Osteoblast (primary cell): Measurements from ENCODE around the gene MNT. TPM values are rescaled to one million over a fixed set of nuclear protein-coding genes. Genes with fewer than 3 reads are reported as not detected.

Experiments
- DNase-seq: peaks from one replicate; pipeline ENCODE4 v3.0.0; 2011; ENCODE audit warnings: low spot score, mixed read lengths; ENCODE audit not compliant: insufficient read length; ENCODE audit errors: missing footprints
- H2AFZ ChIP-seq: 2 replicates; pipeline ENCODE4 v1.6.0; 2011; ENCODE audit warnings: mild to moderate bottlenecking, low read length
- H3K27ac ChIP-seq: 2 replicates; pipeline ENCODE4 v1.5.1; 2011; ENCODE audit warnings: mild to moderate bottlenecking, low read depth, low read length, moderate library complexity
- H3K27me3 ChIP-seq: 2 replicates; pipeline ENCODE4 v1.6.0; 2012; ENCODE audit warnings: mild to moderate bottlenecking, control low read depth, inconsistent platforms, low read length, moderate library complexity; ENCODE audit not compliant: insufficient read depth
- H3K36me3 ChIP-seq: 2 replicates; pipeline ENCODE4 v1.5.1; 2011; ENCODE audit warnings: mild to moderate bottlenecking, low read length, control low read depth, moderate library complexity; ENCODE audit not compliant: insufficient read depth
- H3K4me1 ChIP-seq: 2 replicates; pipeline ENCODE4 v1.5.1; 2011; ENCODE audit warnings: mild to moderate bottlenecking, low read length, control low read depth, moderate library complexity; ENCODE audit not compliant: insufficient read depth
- H3K4me2 ChIP-seq: 2 replicates; pipeline ENCODE4 v1.6.0; 2011; ENCODE audit warnings: mild to moderate bottlenecking, low read length; ENCODE audit not compliant: insufficient read depth
- H3K4me3 ChIP-seq: fragments of 200-600 bp; sonication (generic); 3 replicates; pipeline ENCODE4 v1.5.1; 2012; ENCODE audit warnings: mild to moderate bottlenecking, low read length, inconsistent platforms; ENCODE audit not compliant: insufficient read depth
- H3K79me2 ChIP-seq: 2 replicates; pipeline ENCODE4 v1.6.0; 2012; ENCODE audit warnings: mild to moderate bottlenecking, low read length, control low read depth, inconsistent platforms; ENCODE audit not compliant: insufficient read depth
- H3K9me3 ChIP-seq: 2 replicates; pipeline ENCODE4 v1.5.1; 2011; ENCODE audit warnings: low read depth, low read length, control low read depth
- H4K20me1 ChIP-seq: 2 replicates; pipeline ENCODE4 v1.6.0; 2012; ENCODE audit warnings: mild to moderate bottlenecking, low read length, control low read depth; ENCODE audit not compliant: insufficient read depth
- total RNA-seq: library from RNA; depleted of rRNA; stranded (reverse); fragments of >200 nt; gene quantifications from 2 replicates; pipeline ENCODE4 v1.2.3, GENCODE V29; 2012
- TF ChIP-seq, protein P1 (sequence below): IDR thresholded peaks from 2 replicates; pipeline ENCODE4 v1.5.1; 2011; ENCODE audit warnings: mild to moderate bottlenecking, low read depth, low read length, moderate library complexity; ENCODE audit errors: extremely low read depth

MNT gene
- total RNA-seq, 1 donor, result 12.3 TPM

DNA sequence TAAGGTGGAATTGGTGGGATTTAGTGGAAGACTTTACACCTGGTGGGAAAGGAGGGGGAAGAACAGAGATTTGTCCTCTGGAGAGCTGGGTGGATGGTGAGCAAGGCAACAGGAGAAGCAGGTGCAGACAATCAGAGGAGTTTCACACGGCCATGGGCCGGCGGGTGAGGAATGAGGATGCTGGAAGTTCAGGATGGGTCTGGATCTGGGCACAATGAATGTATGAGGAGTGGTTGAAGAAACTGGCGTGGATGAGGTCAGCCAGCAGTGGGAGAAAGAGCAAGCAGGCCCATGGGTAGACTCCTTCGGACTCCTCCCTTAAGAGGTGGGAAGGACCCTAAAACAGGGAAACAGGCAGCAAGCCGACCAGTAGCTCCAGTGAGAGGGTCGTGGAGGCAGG lies 10.1 kb upstream of the MNT start:
- peak; percentile 15 for DNase-seq
- no peaks in the 10 kb centered on the region for H3K9me3 ChIP-seq
- no peaks in the 10 kb centered on the region for H4K20me1 ChIP-seq
- no peak overlapping the region for H3K27ac ChIP-seq
- H3K4me2 ChIP-seq, result no peak overlapping the region
- no peak overlapping the region for H3K4me3 ChIP-seq
- no peaks in the 10 kb centered on the region for H3K27me3 ChIP-seq
- TF ChIP-seq, protein P1, sequence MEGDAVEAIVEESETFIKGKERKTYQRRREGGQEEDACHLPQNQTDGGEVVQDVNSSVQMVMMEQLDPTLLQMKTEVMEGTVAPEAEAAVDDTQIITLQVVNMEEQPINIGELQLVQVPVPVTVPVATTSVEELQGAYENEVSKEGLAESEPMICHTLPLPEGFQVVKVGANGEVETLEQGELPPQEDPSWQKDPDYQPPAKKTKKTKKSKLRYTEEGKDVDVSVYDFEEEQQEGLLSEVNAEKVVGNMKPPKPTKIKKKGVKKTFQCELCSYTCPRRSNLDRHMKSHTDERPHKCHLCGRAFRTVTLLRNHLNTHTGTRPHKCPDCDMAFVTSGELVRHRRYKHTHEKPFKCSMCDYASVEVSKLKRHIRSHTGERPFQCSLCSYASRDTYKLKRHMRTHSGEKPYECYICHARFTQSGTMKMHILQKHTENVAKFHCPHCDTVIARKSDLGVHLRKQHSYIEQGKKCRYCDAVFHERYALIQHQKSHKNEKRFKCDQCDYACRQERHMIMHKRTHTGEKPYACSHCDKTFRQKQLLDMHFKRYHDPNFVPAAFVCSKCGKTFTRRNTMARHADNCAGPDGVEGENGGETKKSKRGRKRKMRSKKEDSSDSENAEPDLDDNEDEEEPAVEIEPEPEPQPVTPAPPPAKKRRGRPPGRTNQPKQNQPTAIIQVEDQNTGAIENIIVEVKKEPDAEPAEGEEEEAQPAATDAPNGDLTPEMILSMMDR, result no peak
- no peaks in the 10 kb centered on the region for H3K79me2 ChIP-seq
- H2AFZ ChIP-seq, result no peak overlapping the region
- peaks cover 31% of the 10 kb centered on the region for H3K4me1 ChIP-seq
- peaks cover 3% of the 10 kb centered on the region for H3K36me3 ChIP-seq

DNA sequence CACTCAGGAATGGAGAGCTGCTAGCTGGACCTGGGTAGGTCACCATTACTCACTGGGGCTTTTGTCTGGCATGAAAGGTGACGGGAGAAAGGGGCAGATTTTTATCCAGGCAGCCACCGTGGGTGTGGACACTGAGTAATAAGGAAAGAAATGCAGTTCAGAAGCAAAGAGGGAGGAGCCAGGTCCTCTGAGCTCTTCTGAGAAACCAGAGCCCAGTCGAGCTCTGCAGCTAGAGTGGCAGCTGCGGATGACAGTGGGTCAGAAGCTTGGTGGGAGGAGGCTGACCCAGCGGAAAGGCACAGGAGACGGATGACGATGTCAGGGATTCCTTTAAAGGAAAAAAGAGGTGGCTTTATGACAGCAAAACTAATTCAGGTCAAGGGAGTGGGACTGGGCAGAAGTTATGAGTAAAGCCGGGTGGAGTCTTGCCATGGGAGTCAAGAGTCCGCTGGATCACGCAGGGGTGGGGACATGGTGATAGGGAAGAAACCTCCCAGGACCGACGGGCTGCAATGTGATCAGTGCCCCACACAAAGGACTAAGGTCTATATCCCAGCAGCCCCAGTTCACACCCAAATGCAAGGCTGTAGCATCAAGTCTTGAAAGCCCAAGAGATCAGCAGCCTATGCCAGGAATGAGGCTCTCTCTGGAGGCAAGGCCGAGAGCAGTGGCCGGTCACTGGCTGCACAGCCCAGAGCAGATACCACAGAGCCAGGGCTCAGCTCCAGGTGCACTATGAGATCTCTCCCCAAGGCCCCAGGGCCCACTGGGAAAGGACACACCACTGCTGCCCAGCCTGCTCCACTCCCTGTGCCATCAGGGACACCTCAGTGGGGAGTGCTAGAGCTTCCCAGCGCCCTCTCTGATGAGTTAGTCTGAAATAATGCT lies 6.3 kb upstream of the MNT start:
- no peaks in the 10 kb centered on the region for H3K36me3 ChIP-seq
- H4K20me1 ChIP-seq, result no peaks in the 10 kb centered on the region
- H3K9me3 ChIP-seq, result no peaks in the 10 kb centered on the region
- H3K4me3 ChIP-seq, result peak overlapping the region; percentile 38
- no peaks in the 10 kb centered on the region for H3K79me2 ChIP-seq
- peak overlapping the region; percentile 91 for H3K27ac ChIP-seq
- H2AFZ ChIP-seq, result peak overlapping the region; percentile 79
- TF ChIP-seq, protein P1, result no peak
- peak overlapping the region; percentile 75 for H3K4me2 ChIP-seq
- peak; percentile 96 for DNase-seq
- H3K4me1 ChIP-seq, result peaks cover 45% of the 10 kb centered on the region
- no peaks in the 10 kb centered on the region for H3K27me3 ChIP-seq

DNA sequence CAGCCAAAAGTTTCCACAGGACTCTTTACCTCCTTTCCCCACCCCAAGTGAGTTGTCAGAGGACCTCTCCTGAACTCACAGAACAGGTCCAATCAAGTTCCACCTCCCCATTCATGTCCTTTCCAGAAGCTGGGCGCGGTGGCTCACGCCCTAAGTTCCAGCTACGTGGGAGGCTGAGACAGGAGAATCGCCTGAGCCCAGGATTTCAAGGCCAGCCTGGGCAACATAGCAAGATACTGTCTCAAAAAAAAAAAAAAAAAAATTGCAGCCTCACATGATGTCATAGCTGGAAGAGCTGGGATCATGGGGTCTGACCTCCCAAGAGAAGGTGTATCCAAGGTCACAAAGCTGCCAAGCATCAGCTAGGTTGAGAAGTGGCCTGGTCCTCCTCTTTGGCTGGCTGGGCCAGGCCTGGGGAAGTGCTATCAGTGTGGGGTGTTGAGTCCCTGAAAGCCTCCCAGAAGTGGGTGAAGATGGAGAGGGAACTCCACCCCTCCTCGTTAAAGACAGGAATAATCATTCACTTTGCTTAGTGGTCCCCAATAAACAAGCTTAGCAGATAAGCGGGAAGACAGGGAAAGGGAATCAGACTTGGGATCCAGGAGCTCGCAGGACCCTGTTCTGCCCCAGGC lies 5.5 kb upstream of the MNT start:
- Histone ChIP-seq H4K20me1 (no peaks in the 10 kb centered on the region), H3K27me3 (no peaks in the 10 kb centered on the region), H3K79me2 (no peaks in the 10 kb centered on the region), H3K4me3 (peak overlapping the region; percentile 13), H3K4me1 (peaks cover 46% of the 10 kb centered on the region), H3K36me3 (no peaks in the 10 kb centered on the region), H3K27ac (peak overlapping the region; percentile 91), H3K4me2 (peak overlapping the region; percentile 75), H2AFZ (peak overlapping the region; percentile 4), H3K9me3 (no peaks in the 10 kb centered on the region)
- no peak for DNase-seq
- TF ChIP-seq, protein P1, result no peak
